Vagina (tissue), 2 donors: ENCODE data around the gene HDGFL2.

Experiments
- CTCF ChIP-seq, 3 experiments: fragments of 450-650 bp in 2 of 3; fragments of 200-600 bp in 1 of 3; sonication (generic) in 1 of 3; IDR thresholded peaks; one replicate each; pipeline ENCODE4 v1.5.1; 2017 to 2019; ENCODE audit warnings: antibody characterized with exemption in 3 of 3, mild to moderate bottlenecking in 2 of 3, moderate library complexity in 2 of 3
- POLR2AphosphoS5 ChIP-seq, 2 donors: sonication (generic); formaldehyde crosslinking; IDR thresholded peaks; one replicate each; pipeline ENCODE4 v1.9.0; 2017; ENCODE audit warnings: antibody characterized with exemption in 2 of 2, mild to moderate bottlenecking in 2 of 2, low read depth in 1 of 2; ENCODE audit not compliant: insufficient read depth in 1 of 2

- TF ChIP-seq CTCF (IDR thresholded peaks at IDR 0.05) (no peak), POLR2AphosphoS5 (IDR thresholded peaks at IDR 0.05; ENCODE audit: insufficient read depth in 1 of 2, low read depth in 1 of 2) (no peak)
Measured at GRCh38 chr19:4539169-4539692, 67.1 kb downstream of the HDGFL2 start.
